Neural crest cell (in vitro differentiated cells): ENCODE results near the gene BUD13. TPM values are rescaled to one million over a fixed set of nuclear protein-coding genes. Genes with fewer than 3 reads are reported as not detected.

Experiments used
- DNase-seq: peaks from one replicate; pipeline ENCODE4 v3.0.0; 2021; ENCODE audit warnings: low read depth, mixed read lengths, low spot score
- H3K27ac Mint-ChIP-seq: one replicate; pipeline ENCODE4 v1.8.0; 2021; ENCODE audit warnings: mild to moderate bottlenecking, mixed read lengths; ENCODE audit not compliant: unreplicated experiment
- H3K27me3 Mint-ChIP-seq: 2 replicates; pipeline ENCODE4 v1.8.0; 2021; ENCODE audit warnings: low read depth, mild to moderate bottlenecking, mixed read lengths
- H3K36me3 Mint-ChIP-seq: 2 replicates; pipeline ENCODE4 v1.8.0; 2021; ENCODE audit warnings: low read depth, mild to moderate bottlenecking, mixed read lengths
- H3K4me1 Mint-ChIP-seq: 2 replicates; pipeline ENCODE4 v1.8.0; 2021; ENCODE audit warnings: mixed read lengths
- H3K4me3 Mint-ChIP-seq: one replicate; pipeline ENCODE4 v1.8.0; 2021; ENCODE audit warnings: mild to moderate bottlenecking, mixed read lengths
- H3K9me3 Mint-ChIP-seq: 2 replicates; pipeline ENCODE4 v1.8.0; 2021; ENCODE audit warnings: mixed read lengths
- CTCF ChIP-seq: fragments of 200-600 bp; sonication (generic); conservative IDR thresholded peaks from 2 replicates; pipeline ENCODE4 v1.5.0; 2021; ENCODE audit warnings: antibody characterized with exemption, mild to moderate bottlenecking
- total RNA-seq: library from RNA; stranded (reverse); gene quantifications from 2 replicates; pipeline ENCODE4 v1.2.1, GENCODE V29; 2021

BUD13 gene
- total RNA-seq, 1 donor from 2014 or later, result 39.0 TPM

- Mint-ChIP-seq H3K9me3 (no peaks in the 10 kb centered on the region), H3K27ac (no peak overlapping the region), H3K27me3 (no peaks in the 10 kb centered on the region), H3K36me3 (no peaks in the 10 kb centered on the region), H3K4me3 (no peak overlapping the region), H3K4me1 (no peaks in the 10 kb centered on the region)
- DNase-seq, result no peak
- TF ChIP-seq CTCF, result no peak
Observed at GRCh38 chr11:116723511-116723910, 49.3 kb downstream of the BUD13 start.

GRCh38 chr11:116721988-116722387 is 50.8 kb downstream of the BUD13 start:
- TF ChIP-seq CTCF, result no peak
- Mint-ChIP-seq H3K9me3 (no peaks in the 10 kb centered on the region), H3K4me3 (no peak overlapping the region), H3K4me1 (no peaks in the 10 kb centered on the region), H3K27ac (no peak overlapping the region), H3K36me3 (no peaks in the 10 kb centered on the region), H3K27me3 (no peaks in the 10 kb centered on the region)
- no peak for DNase-seq

GRCh38 chr11:116720895-116721294 is 51.9 kb downstream of the BUD13 start:
- no peaks in the 10 kb centered on the region for H3K27me3 Mint-ChIP-seq
- no peak for TF ChIP-seq CTCF
- no peaks in the 10 kb centered on the region for H3K4me1 Mint-ChIP-seq
- H3K27ac Mint-ChIP-seq, result peak overlapping the region; percentile 35
- H3K9me3 Mint-ChIP-seq, result no peaks in the 10 kb centered on the region
- no peak for DNase-seq
- H3K36me3 Mint-ChIP-seq, result no peaks in the 10 kb centered on the region
- H3K4me3 Mint-ChIP-seq, result no peak overlapping the region

- no peak overlapping the region for H3K27ac Mint-ChIP-seq
- H3K4me3 Mint-ChIP-seq, result no peak overlapping the region
- H3K27me3 Mint-ChIP-seq, result no peaks in the 10 kb centered on the region
- no peaks in the 10 kb centered on the region for H3K9me3 Mint-ChIP-seq
- TF ChIP-seq CTCF, result no peak
- H3K4me1 Mint-ChIP-seq, result no peaks in the 10 kb centered on the region
- no peaks in the 10 kb centered on the region for H3K36me3 Mint-ChIP-seq
- DNase-seq, result no peak
Observed at GRCh38 chr11:116718955-116719501, 53.8 kb downstream of the BUD13 start.

GRCh38 chr11:116716621-116717020 is 56.2 kb downstream of the BUD13 start:
- H3K36me3 Mint-ChIP-seq, result no peaks in the 10 kb centered on the region
- no peaks in the 10 kb centered on the region for H3K27me3 Mint-ChIP-seq
- H3K9me3 Mint-ChIP-seq, result no peaks in the 10 kb centered on the region
- H3K27ac Mint-ChIP-seq, result no peak overlapping the region
- no peak for TF ChIP-seq CTCF
- no peaks in the 10 kb centered on the region for H3K4me1 Mint-ChIP-seq
- H3K4me3 Mint-ChIP-seq, result no peak overlapping the region
- no peak for DNase-seq

GRCh38 chr11:116715383-116715782 is 57.4 kb downstream of the BUD13 start:
- no peak for DNase-seq
- TF ChIP-seq CTCF, result no peak
- Mint-ChIP-seq H3K9me3 (no peaks in the 10 kb centered on the region), H3K4me3 (no peak overlapping the region), H3K36me3 (no peaks in the 10 kb centered on the region), H3K27me3 (no peaks in the 10 kb centered on the region), H3K4me1 (no peaks in the 10 kb centered on the region), H3K27ac (no peak overlapping the region)
